Calu3 (cell line): Measurements from ENCODE around the gene BRSK1. TPM values are rescaled to one million over a fixed set of nuclear protein-coding genes. Genes with fewer than 3 reads are reported as not detected.

Source experiments
- BruUV-seq: library from RNA; stranded (reverse); fragments of 400-500 nt; replicated peaks from 2 replicates; lab custom pipeline; 2021; lab: Mats Ljungman, UMichigan
- CTCF ChIA-PET: fragments of 300-600 bp; sonication (Branson Sonifier 250); formaldehyde crosslinking; loops from one replicate; lab custom pipeline; 2022; ENCODE audit warnings: antibody characterized with exemption; lab: Charles Lee
- DNase-seq: peaks from one replicate; pipeline ENCODE4 v3.0.0; 2022
- H3K27ac Mint-ChIP-seq: one replicate; pipeline ENCODE4 v1.8.0; 2022; ENCODE audit warnings: mixed read lengths; ENCODE audit not compliant: unreplicated experiment
- H3K27me3 Mint-ChIP-seq: one replicate; pipeline ENCODE4 v1.8.0; 2022; ENCODE audit warnings: mixed read lengths; ENCODE audit not compliant: unreplicated experiment
- H3K36me3 Mint-ChIP-seq: one replicate; pipeline ENCODE4 v1.8.0; 2022; ENCODE audit warnings: mild to moderate bottlenecking, moderate library complexity, mixed read lengths; ENCODE audit not compliant: insufficient read depth, unreplicated experiment
- H3K4me1 Mint-ChIP-seq: one replicate; pipeline ENCODE4 v1.8.0; 2022; ENCODE audit warnings: mild to moderate bottlenecking, low read depth, mixed read lengths; ENCODE audit not compliant: unreplicated experiment
- H3K4me3 Mint-ChIP-seq: one replicate; pipeline ENCODE4 v1.8.0; 2022; ENCODE audit warnings: mild to moderate bottlenecking, low read depth, moderate library complexity, mixed read lengths; ENCODE audit not compliant: unreplicated experiment
- H3K9me3 Mint-ChIP-seq: one replicate; pipeline ENCODE4 v1.8.0; 2022; ENCODE audit warnings: low read depth, mixed read lengths; ENCODE audit not compliant: unreplicated experiment
- CTCF ChIP-seq: fragments of 200-600 bp; IDR thresholded peaks from one replicate; pipeline ENCODE4 v1.8.0; 2022; ENCODE audit warnings: antibody characterized with exemption; ENCODE audit not compliant: unreplicated experiment
- intact Hi-C: fragments of 100-400 bp; cut with micrococcal nuclease; formaldehyde crosslinking; loops from one replicate; pipeline ENCODE4 v1.10.0; 2022; ENCODE audit not compliant: unreplicated experiment
- total RNA-seq: library from RNA; stranded (reverse); gene quantifications from 2 replicates; pipeline ENCODE4 v1.2.3, GENCODE V29; 2022

Gene BRSK1
- total RNA-seq, 1 experiment from 2014 or later, result 3.8 TPM

GRCh38 chr19:55336101-55336500 lies 52.3 kb downstream of the BRSK1 start:
- intact Hi-C loops, result loop anchor here (5.0 kb wide), 1 partner anchor 46 kb away; the partner anchor contains the start of gene TMEM238
- TF ChIP-seq CTCF, result no peak
- Mint-ChIP-seq H3K4me1 (peaks cover 22% of the 10 kb centered on the region), H3K36me3 (peaks cover 47% of the 10 kb centered on the region), H3K27me3 (no peaks in the 10 kb centered on the region), H3K27ac (no peak overlapping the region), H3K4me3 (no peak overlapping the region), H3K9me3 (no peaks in the 10 kb centered on the region)
- CTCF ChIA-PET, result no interaction called here
- BruUV-seq, result no TSS peak
- DNase-seq, result no peak

DNA sequence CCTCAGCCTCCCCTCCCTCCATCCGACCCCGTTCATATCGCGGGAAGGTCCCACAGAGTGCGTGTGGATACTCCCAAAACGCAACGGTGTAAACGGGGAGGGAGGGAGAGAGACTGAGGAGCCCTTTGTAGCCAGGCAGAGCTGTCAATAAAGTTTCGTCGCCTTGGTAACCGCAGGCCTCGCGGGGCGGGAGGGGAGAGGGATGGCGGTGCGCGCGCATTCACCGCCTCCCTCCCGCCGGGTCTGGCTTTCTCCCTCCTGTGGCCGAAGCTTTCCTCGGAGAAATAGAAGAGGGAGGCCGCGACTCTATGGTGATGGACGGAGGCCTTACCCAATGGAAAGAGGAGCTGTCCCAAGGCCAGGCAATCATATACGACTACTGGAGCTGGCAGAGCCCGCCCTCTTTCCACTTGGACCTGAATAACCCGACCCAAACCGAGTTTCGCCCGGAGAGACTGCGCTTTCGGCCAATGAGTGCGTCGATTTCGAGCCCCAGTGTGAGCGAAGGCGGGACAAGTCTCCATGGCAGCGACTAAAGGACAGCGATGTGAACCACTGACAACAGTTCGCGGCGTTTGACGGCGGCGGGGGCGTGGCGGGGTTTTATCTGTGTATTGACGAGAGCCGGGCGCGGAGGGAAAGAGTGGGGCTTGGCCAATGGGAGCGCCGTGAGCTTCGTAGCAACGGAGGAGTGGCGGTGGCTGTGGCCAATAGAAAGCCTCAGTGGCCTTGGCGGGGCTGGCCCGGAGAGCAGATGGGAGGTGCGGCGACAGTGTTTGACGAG lies 55.5 kb downstream of the BRSK1 start, which contains the start of gene KMT5C:
TSS of gene KMT5C (plus strand) at position 772 of the 784 bp plus-strand sequence. CDS start 2,061 bp downstream, outside the sequence.
- Mint-ChIP-seq H3K27ac (peak within 1 kb of the TSS; percentile 97), H3K4me3 (peak within 1 kb of the TSS; percentile 91), H3K36me3 (peaks cover 52% of the 10 kb centered on the region), H3K4me1 (peaks cover 20% of the 10 kb centered on the region), H3K9me3 (no peaks in the 10 kb centered on the region), H3K27me3 (no peaks in the 10 kb centered on the region)
- CTCF ChIA-PET, result interaction anchor here (0.6 to 2.1 kb wide), 17 partner anchors 10 to 199 kb away, joined by 3 to 35 read pairs (median 4); partner anchors contain the start of genes DNAAF3, HSPBP1, PPP6R1 and TMEM238
- intact Hi-C loops, result loop anchor here (5.0 kb wide), 1 partner anchor 43 kb away; the partner anchor contains the start of gene TMEM238
- no peak for TF ChIP-seq CTCF
- DNase-seq, result peak; percentile 100
- BruUV-seq, result no TSS peak

DNA sequence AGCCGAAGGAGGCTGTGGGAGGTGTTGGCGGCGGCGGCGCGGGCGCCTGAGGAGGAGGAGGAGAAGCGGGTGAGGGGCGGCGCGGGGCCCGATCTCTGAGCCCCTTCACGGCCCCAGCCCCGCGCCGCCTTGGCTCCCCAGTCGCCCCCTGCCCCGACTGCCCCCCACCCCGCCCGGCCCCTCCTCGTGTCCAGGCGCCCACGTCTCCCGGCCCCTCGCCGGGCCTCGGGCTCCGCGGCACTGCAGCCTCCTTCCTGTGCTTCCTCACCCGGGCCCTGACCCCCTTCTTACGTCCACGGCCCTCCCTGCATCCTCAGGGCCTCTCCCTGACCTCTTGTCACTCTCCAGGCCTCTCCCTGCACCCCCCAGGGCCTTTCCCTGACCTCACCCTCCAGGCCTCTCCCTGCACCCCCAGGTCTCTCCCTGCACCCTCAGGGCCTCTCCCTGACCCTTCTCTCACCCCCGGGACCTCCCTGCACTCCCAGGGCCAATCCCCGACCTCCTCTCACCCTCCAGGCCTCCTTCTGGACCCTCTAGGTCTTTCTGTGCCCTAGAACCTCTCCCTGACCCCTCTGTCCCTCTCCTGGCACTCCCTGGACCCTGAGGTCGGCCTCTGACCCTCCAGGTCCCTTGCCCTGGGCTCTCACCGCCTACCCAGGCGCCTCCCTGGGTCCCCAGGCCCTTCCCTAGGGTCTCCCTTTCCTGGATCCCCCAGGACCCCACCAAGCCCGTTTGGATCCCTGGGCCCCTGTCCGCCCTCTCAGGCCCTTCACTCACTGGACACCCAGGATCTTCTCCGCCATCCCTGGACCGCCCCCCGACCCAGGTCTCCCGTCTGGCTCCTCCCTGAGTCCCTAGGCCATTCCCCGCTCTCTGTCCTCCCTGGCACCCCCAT lies 56.3 kb downstream of the BRSK1 start:
- Mint-ChIP-seq H3K27me3 (no peaks in the 10 kb centered on the region), H3K4me3 (peak overlapping the region; percentile 91), H3K4me1 (peaks cover 23% of the 10 kb centered on the region), H3K36me3 (peaks cover 52% of the 10 kb centered on the region), H3K27ac (peak overlapping the region; percentile 97), H3K9me3 (no peaks in the 10 kb centered on the region)
- TF ChIP-seq CTCF, result no peak
- intact Hi-C loops, result loop anchor here (5.0 kb wide), 1 partner anchor 42 kb away; the partner anchor contains the start of gene TMEM238
- BruUV-seq, result TSS peak; percentile 39
- no peak for DNase-seq
- CTCF ChIA-PET, result interaction anchor here (0.6 to 2.1 kb wide), 15 partner anchors 12 to 199 kb away, joined by 3 to 35 read pairs (median 6); partner anchors contain the start of genes DNAAF3, HSPBP1, PPP6R1 and TMEM238

- no peaks in the 10 kb centered on the region for H3K9me3 Mint-ChIP-seq
- H3K36me3 Mint-ChIP-seq, result peaks cover 58% of the 10 kb centered on the region
- intact Hi-C loops, result no loop called here
- TF ChIP-seq CTCF, result no peak
- H3K27ac Mint-ChIP-seq, result peak overlapping the region; percentile 97
- H3K4me1 Mint-ChIP-seq, result peaks cover 29% of the 10 kb centered on the region
- H3K4me3 Mint-ChIP-seq, result peak overlapping the region; percentile 91
- no peaks in the 10 kb centered on the region for H3K27me3 Mint-ChIP-seq
- peak; percentile 32 for DNase-seq
- no TSS peak for BruUV-seq
- CTCF ChIA-PET, result no interaction called here
These were observed 57.0 kb downstream of the BRSK1 start for GRCh38 chr19:55340784-55341147.
